IMR-90 (cell line): Measurements from ENCODE around the gene THRAP3. TPM values are rescaled to one million over a fixed set of nuclear protein-coding genes. Genes with fewer than 3 reads are reported as not detected.
"Not testable (repeated sequence)": the region's sequence is repeated elsewhere in the genome, so short reads cannot be mapped to it uniquely, and the experiment has no call there.

Experiments
- ATAC-seq: fragments of 200-7000 bp; cut with Tn5 transposase; 2 replicates; pipeline ENCODE4 v1.9.1; 2020; ENCODE audit warnings: low read depth, mild to moderate bottlenecking, moderate library complexity
- BruUV-seq: library from RNA; stranded (reverse); fragments of 400-500 nt; replicated peaks from 2 replicates; lab custom pipeline; 2021; lab: Mats Ljungman, UMichigan
- CTCF ChIA-PET: fragments of 300-600 bp; formaldehyde crosslinking; extraction: SDS; loops from one replicate; lab custom pipeline; 2021; ENCODE audit warnings: antibody characterized with exemption; lab: Yijun Ruan, JAX
- POLR2A ChIA-PET: fragments of 300-600 bp; sonication (Branson Sonifier 250); formaldehyde crosslinking; loops from one replicate; lab custom pipeline; 2022; ENCODE audit warnings: antibody characterized with exemption; ENCODE audit not compliant: unreplicated experiment; lab: Charles Lee
- DNase-seq: peaks from one replicate; pipeline ENCODE4 v3.0.0; 2013
- H2AFZ ChIP-seq: replicated peaks from 2 replicates; pipeline ENCODE3; 2013; ENCODE audit warnings: low read length, mild to moderate bottlenecking; ENCODE audit not compliant: poor library complexity
- H2AK5ac ChIP-seq: 2 replicates; pipeline ENCODE4 v1.6.1; 2013; ENCODE audit warnings: low read depth, low read length, inconsistent platforms
- H2AK9ac ChIP-seq: replicated peaks from 2 replicates; pipeline ENCODE3; 2013; ENCODE audit warnings: mild to moderate bottlenecking, low read depth, low read length, moderate library complexity; ENCODE audit not compliant: poor library complexity
- H2BK120ac ChIP-seq: 2 replicates; pipeline ENCODE4 v1.6.1; 2013; ENCODE audit warnings: low read depth, low read length, inconsistent platforms
- H2BK15ac ChIP-seq: 3 replicates; pipeline ENCODE4 v1.6.1; 2013; ENCODE audit warnings: low read depth, low read length, inconsistent platforms
- H2BK20ac ChIP-seq: 2 replicates; pipeline ENCODE4 v1.6.1; 2013; ENCODE audit warnings: low read depth, mild to moderate bottlenecking, inconsistent platforms, low read length, moderate library complexity
- H2BK5ac ChIP-seq: 2 replicates; pipeline ENCODE4 v1.6.1; 2013; ENCODE audit warnings: mild to moderate bottlenecking, low read depth, low read length, inconsistent platforms; ENCODE audit not compliant: poor library complexity, severe bottlenecking
- H3K14ac ChIP-seq: replicated peaks from 2 replicates; pipeline ENCODE4 v1.6.1; 2013; ENCODE audit warnings: low read depth, low read length, inconsistent platforms
- H3K18ac ChIP-seq: 2 replicates; pipeline ENCODE4 v1.6.1; 2013; ENCODE audit warnings: low read depth, low read length, control low read depth
- H3K23ac ChIP-seq: 2 replicates; pipeline ENCODE4 v1.6.1; 2013; ENCODE audit warnings: low read depth, low read length, inconsistent platforms
- H3K27ac ChIP-seq: 2 replicates; pipeline ENCODE4 v1.5.1; 2013; ENCODE audit warnings: mild to moderate bottlenecking, control low read depth, low read length; ENCODE audit not compliant: insufficient read depth
- H3K27me3 ChIP-seq: 2 replicates; pipeline ENCODE4 v1.6.1; 2013; ENCODE audit warnings: low read length; ENCODE audit not compliant: control insufficient read depth, insufficient read depth
- H3K36me3 ChIP-seq: 2 replicates; pipeline ENCODE4 v1.6.1; 2013; ENCODE audit warnings: low read length, mixed read lengths; ENCODE audit not compliant: control insufficient read depth, insufficient read depth
- H3K4ac ChIP-seq: 2 replicates; pipeline ENCODE4 v1.6.1; 2013; ENCODE audit warnings: low read depth, low read length, inconsistent platforms
- H3K4me1 ChIP-seq: 2 replicates; pipeline ENCODE4 v1.6.1; 2013; ENCODE audit warnings: low read length, mixed read lengths; ENCODE audit not compliant: control insufficient read depth, insufficient read depth
- H3K4me2 ChIP-seq: 2 replicates; pipeline ENCODE4 v1.6.1; 2013; ENCODE audit warnings: low read depth, mild to moderate bottlenecking, control low read depth, low read length, moderate library complexity
- H3K4me3 ChIP-seq: 2 replicates; pipeline ENCODE4 v1.5.1; 2013; ENCODE audit warnings: low read depth, mild to moderate bottlenecking, control low read depth, low read length, moderate library complexity; ENCODE audit not compliant: insufficient read depth
- H3K56ac ChIP-seq: 2 replicates; pipeline ENCODE4 v1.6.1; 2013; ENCODE audit warnings: low read length, inconsistent platforms; ENCODE audit not compliant: insufficient read depth; ENCODE audit errors: extremely low read depth
- H3K79me1 ChIP-seq, 2 experiments: 2 replicates each; pipeline ENCODE4 v1.6.1; 2013; ENCODE audit warnings: low read length in 2 of 2, inconsistent platforms in 1 of 2, low read depth in 1 of 2
- H3K9ac ChIP-seq: 2 replicates; pipeline ENCODE4 v1.6.1; 2013; ENCODE audit warnings: low read depth, low read length, control low read depth
- H3K9me1 ChIP-seq: 2 replicates; pipeline ENCODE4 v1.6.1; 2013; ENCODE audit warnings: low read length, inconsistent platforms; ENCODE audit not compliant: insufficient read depth
- H3K9me3 ChIP-seq: 2 replicates; pipeline ENCODE4 v1.6.1; 2013; ENCODE audit warnings: low read length; ENCODE audit not compliant: control insufficient read depth, insufficient read depth
- H4K20me1 ChIP-seq: 2 replicates; pipeline ENCODE4 v1.6.1; 2013; ENCODE audit warnings: low read length, inconsistent platforms; ENCODE audit not compliant: insufficient read depth
- H4K5ac ChIP-seq: 2 replicates; pipeline ENCODE4 v1.6.1; 2013; ENCODE audit warnings: mild to moderate bottlenecking, low read depth, low read length, control low read depth
- H4K8ac ChIP-seq, 2 experiments: 2 replicates each; pipeline ENCODE4 v1.6.1; 2013; ENCODE audit warnings: low read depth in 2 of 2, low read length in 2 of 2, control low read depth in 1 of 2, inconsistent platforms in 1 of 2
- H4K91ac ChIP-seq: 2 replicates; pipeline ENCODE4 v1.6.1; 2013; ENCODE audit warnings: low read depth, low read length, inconsistent platforms; ENCODE audit not compliant: insufficient read depth
- BHLHE40 ChIP-seq: fragments of 150-350 bp; IDR thresholded peaks from 2 replicates; pipeline ENCODE4 v1.6.1; 2016; ENCODE audit warnings: mild to moderate bottlenecking, low read depth, low read length
- MAFK ChIP-seq: IDR thresholded peaks from 2 replicates; pipeline ENCODE4 v1.6.1; 2012; ENCODE audit warnings: low read depth, low read length, improper control_type of control experiment
- USF2 ChIP-seq: fragments of 150-350 bp; IDR thresholded peaks from 2 replicates; pipeline ENCODE4 v1.6.1; 2017; ENCODE audit warnings: mild to moderate bottlenecking, antibody characterized with exemption, low read length, low read depth
- WGBS, 2 experiments: methylation state at CpG; one replicate each; pipeline versions ENCODE4 v1.1.5 to v1.1.7; 2013; ENCODE audit warnings: missing lambda C conversion rate in 2 of 2; ENCODE audit not compliant: insufficient read length in 1 of 2; ENCODE audit errors: extremely low coverage in 2 of 2; 5-methylcytosine and 5-hydroxymethylcytosine counted together
- dilution Hi-C: fragments of 300-500 bp; cut with HindIII; formaldehyde crosslinking; loops from one replicate; pipeline ENCODE4 v1.14.3; 2018; ENCODE audit warnings: low sequenced_read_pairs; ENCODE audit not compliant: unreplicated experiment
- in situ Hi-C: fragments of 300-500 bp; cut with MboI; formaldehyde crosslinking; loops from 3 replicates; pipeline ENCODE4 v1.14.3; 2019; ENCODE audit warnings: low sequenced_read_pairs, inconsistent platforms, mixed read lengths
- intact Hi-C: fragments of 100-400 bp; cut with micrococcal nuclease; formaldehyde crosslinking; loops from 2 replicates; pipeline ENCODE4 v1.10.0; 2022
- polyA plus RNA-seq, 3 experiments: library from polyadenylated mRNA; depleted of rRNA; stranded (reverse); fragments of >200 nt; gene quantifications; 2 replicates each; pipeline ENCODE4 v1.2.3, GENCODE V29; 2012; ENCODE audit warnings: low replicate concordance in 1 of 3
- total RNA-seq: library from RNA; depleted of rRNA; stranded (reverse); fragments of >200 nt; gene quantifications from 2 replicates; pipeline ENCODE4 v1.2.3, GENCODE V29; 2012
- TF ChIP-seq, protein P1 (sequence below): fragments of 150-350 bp; IDR thresholded peaks from 2 replicates; pipeline ENCODE4 v1.6.1; 2016; ENCODE audit warnings: low read depth, mild to moderate bottlenecking, low read length, moderate library complexity, borderline replicate concordance

The THRAP3 gene
- total and polyA plus RNA-seq, 2 of the 4 experiments (the other 2 are of a cell fraction) = 60.6 to 66.5 TPM

DNA sequence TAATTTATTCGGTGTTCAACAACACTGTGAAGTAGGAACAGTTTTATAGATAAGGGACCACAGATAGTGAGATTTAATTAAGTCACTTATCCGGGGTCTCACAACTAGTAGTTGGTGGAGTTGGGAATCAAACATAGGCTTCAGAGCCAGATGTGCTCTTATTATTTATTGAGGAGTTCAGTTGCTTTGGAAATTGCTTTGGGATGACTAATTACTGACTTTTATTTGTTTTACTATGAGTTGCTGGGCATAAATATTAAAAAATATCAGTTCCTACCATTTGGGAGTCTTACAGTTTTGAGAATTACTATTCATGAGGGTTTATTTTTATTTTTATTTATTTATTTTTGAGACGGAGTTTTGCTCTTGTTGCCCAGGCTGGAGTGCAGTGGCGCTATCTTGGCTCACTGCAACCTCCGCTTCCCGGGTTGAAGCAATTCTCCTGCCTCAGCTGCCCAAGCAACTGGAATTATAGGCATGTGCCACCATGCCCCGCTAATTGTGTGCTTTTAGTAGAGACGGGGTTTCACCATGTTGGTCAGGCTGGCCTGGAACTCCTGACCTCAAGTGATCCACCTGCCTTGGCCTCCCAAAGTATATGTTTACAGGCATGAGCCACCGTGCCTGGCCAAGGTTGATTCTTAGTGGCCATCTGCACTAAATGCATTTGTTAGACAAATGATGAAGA, 27.7 kb downstream of the THRAP3 start (continued):
- TF ChIP-seq, protein P1, sequence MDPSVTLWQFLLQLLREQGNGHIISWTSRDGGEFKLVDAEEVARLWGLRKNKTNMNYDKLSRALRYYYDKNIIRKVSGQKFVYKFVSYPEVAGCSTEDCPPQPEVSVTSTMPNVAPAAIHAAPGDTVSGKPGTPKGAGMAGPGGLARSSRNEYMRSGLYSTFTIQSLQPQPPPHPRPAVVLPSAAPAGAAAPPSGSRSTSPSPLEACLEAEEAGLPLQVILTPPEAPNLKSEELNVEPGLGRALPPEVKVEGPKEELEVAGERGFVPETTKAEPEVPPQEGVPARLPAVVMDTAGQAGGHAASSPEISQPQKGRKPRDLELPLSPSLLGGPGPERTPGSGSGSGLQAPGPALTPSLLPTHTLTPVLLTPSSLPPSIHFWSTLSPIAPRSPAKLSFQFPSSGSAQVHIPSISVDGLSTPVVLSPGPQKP = no peak
- no peak for TF ChIP-seq MAFK
- no peak for TF ChIP-seq USF2
- no peak for TF ChIP-seq BHLHE40

- H3K9ac ChIP-seq, BruUV-seq, H3K4me3 ChIP-seq, H2BK20ac ChIP-seq, H2BK120ac ChIP-seq, ATAC-seq, H2AK9ac ChIP-seq, H4K5ac ChIP-seq, DNase-seq, H4K8ac ChIP-seq, H2AK5ac ChIP-seq, H2BK15ac ChIP-seq, H2AFZ ChIP-seq, H3K18ac ChIP-seq, H3K56ac ChIP-seq, H3K14ac ChIP-seq, H3K9me3 ChIP-seq, in situ Hi-C loops, POLR2A ChIA-PET, H3K27me3 ChIP-seq, H3K4me2 ChIP-seq, H4K91ac ChIP-seq, H3K4ac ChIP-seq, dilution Hi-C loops, CTCF ChIA-PET, H3K36me3 ChIP-seq, H3K27ac ChIP-seq, intact Hi-C loops: not testable (repeated sequence)
- no CpG with 5 or more reads among the region's 6 CpGs for WGBS, 2 experiments
- H2BK5ac ChIP-seq = peak overlapping the region; percentile 66
- 0 out of 2 replicates have a peak overlapping the region, but pooled peaks have one; percentile 22 for H3K23ac ChIP-seq
- peaks cover 29% of the 10 kb centered on the region for H3K9me1 ChIP-seq
- H4K20me1 ChIP-seq = peaks cover 93% of the 10 kb centered on the region
- peaks cover 20% of the 10 kb centered on the region for H3K4me1 ChIP-seq
- H3K79me1 ChIP-seq = peaks cover 0 to 70% of the 10 kb centered on the region in 2 experiments; a peak in 3 of 4 replicates
Observed at GRCh38 chr1:36252482-36252824, 28.2 kb downstream of the THRAP3 start.
